Urothelium cell line (cell line): ENCODE data around the gene CES2.
"Not testable (repeated sequence)": the region's sequence is repeated elsewhere in the genome, so short reads cannot be mapped to it uniquely, and the experiment has no call there.

Experiments used
- DNase-seq: peaks from one replicate; pipeline ENCODE4 v3.0.0; 2011; ENCODE audit warnings: low spot score, mixed read lengths
- FAIRE-seq: peaks from 2 replicates; lab custom pipeline; 2011; peaks lifted over from hg19 to GRCh38; lab: Jason Lieb, UNC

Gene CES2

DNA sequence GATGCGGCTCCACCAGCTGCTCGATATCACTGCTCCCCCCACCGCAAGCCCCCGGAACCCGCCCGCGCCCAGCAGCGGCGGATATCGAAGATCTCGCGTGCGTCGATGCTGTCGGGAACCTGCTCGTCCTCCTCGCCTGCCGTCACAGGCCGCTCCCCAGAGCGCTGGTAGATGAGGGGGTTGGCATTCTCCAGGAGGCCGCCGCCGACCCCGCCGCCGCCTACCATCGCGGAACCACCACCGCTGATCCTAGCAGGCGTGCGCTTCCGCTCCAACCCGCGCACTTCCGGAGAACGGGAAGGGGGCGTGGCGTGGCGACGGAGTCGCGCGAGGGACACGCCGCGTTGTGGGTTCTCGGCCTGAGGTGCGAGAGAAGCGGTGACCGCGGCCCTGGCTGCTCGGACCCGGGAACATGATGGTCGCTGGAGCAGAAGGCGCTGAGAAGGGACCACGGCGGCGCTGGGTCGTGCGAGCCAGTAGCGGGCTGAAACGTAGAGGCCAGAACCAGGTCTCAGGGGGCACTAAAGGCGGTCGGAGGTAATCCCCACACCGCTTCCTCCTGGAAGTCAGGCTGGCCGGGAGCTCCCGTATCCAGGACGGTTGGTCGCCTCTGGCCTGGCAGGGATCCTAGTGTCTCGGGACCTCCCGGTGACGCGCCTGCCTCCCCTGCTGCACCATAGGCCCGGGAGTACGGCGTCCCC, 1.0 kb upstream of the CES2 start, which contains the start of gene CIAO2B:
CIAO2B (minus strand) TSS at position 265 of the 701 bp plus-strand sequence; CDS start at position 227, 38 bp downstream.
- peak; percentile 93 for DNase-seq
- FAIRE-seq, result peak; percentile 78

DNA sequence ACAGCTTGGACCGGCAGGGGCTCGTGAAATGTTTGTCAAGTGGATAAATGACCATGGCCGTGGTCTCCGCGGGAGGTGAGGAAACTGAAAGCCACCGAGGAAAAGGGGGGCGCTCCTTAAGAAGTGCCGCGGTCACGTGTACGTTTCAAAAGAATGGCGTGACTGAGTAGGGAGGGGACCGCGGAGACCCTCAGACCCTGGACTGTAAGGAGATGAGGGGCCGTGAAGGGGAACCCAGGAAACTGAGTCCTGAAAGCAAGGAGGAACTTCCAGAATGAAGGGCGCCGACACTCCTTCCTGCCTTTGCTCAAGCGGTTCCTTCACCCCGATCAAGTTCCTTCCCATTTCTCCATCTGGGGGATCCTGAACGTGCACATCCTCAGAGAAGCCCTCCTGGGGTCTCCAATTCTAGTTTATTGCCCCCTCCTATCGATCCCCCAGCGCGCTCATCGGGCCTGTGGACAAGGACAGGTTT, 440 bp upstream of the CES2 start:
- DNase-seq, result not testable (repeated sequence)
- FAIRE-seq, result peak; percentile 66

DNA sequence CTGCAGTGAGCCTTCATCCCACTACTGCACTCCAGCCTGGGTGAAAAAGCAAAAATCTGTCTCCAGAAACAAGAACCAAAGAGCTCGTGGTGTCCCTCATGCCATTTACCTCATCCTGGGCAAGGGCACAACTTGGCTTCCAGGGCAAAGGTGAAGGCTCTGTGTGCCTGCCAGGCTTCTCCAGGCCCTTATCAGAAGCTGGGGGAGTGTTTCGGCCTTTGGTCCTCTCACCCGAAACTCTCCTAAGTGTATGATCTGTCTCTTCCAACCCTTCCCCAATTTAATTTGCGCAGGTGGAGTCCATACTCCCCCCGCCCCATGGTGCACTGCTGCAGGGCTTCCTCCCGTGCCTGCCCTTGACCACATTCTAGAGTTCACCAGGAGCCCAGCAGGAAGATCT, 1.1 kb downstream of the CES2 start:
- FAIRE-seq, result no peak

DNA sequence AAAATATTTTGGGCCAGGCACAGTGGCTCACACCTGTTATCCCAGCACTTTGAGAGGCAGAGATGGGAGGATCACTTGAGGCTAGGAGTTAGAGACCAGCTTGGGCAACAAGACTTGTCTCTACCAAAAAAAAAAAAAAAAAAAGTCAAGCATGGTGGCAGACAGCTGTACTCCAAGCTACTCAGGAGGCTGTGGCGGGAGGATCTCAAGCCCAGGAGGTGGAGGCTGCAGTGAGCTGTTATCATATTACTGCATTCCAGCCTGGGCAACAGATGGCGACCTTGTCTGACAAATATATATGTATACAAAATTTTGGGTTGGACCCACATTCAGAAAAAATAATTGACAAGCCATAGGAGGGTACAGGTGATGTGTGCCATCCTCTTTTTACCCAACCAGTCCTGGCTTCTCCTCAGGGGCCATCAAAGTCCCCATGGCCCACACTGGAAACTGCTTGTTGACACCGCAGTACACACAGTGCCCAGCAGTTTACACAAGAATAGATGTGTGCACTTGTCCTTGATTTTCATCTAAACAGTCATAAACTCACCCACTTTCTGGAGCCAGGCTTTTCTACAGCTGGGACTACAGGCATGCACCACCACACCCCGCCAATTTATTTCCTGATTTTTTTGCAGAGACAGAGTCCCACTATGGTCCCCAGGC, 1.7 kb downstream of the CES2 start:
- FAIRE-seq (no peak), DNase-seq (no peak)

More for the DNA sequence above, 1.1 kb downstream of the CES2 start:
- no peak for DNase-seq

DNA sequence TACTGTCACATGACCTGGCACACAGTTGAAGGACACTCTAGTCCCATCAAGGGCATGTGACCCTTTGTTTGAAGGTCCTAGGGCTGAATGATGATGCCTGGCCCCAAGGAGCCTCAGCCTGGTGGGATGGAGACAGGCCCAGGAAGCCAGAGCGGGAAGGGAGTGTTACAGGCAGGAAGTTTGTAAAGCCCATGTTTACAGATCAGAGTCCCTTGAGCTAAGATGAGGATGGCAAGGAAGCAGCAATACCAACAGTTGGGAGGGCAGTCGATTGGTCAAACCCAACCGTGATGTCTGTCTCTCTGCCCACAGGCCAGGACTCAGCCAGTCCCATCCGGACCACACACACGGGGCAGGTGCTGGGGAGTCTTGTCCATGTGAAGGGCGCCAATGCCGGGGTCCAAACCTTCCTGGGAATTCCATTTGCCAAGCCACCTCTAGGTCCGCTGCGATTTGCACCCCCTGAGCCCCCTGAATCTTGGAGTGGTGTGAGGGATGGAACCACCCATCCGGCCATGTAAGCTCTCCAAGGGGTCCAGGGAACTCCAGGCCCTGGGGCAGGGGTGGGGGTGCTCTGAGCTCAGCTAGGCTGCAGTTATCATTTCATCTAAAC, 2.5 kb downstream of the CES2 start:
- DNase-seq (no peak), FAIRE-seq (no peak)

DNA sequence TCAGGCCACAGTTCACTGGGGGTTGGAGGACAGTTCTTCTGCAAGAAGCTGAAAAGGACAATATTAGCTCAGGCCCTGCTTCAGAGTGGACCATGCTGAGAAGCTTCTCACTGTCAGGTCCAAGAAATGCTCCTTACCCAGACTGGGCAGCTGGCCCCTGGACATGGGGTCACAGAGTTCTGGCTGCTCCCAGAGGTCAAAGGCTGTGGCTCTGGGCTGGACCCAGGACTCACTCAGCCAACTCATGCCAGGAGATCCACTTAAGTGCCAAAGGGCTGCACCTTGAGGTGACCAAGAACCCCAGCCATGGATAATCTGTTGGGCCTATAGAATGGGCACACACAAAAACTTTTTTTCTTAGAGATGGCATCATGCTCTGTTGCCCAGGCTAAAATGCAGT, 4.0 kb downstream of the CES2 start:
- FAIRE-seq (no peak), DNase-seq (no peak)

DNA sequence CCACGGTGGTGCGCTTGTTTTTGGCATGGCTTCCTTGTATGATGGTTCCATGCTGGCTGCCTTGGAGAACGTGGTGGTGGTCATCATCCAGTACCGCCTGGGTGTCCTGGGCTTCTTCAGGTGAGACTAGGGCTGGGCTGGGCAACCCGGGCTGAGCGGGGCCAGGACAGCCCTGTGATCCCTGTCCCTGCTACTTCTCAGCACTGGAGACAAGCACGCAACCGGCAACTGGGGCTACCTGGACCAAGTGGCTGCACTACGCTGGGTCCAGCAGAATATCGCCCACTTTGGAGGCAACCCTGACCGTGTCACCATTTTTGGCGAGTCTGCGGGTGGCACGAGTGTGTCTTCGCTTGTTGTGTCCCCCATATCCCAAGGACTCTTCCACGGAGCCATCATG, 4.9 kb downstream of the CES2 start:
- no peak for FAIRE-seq
- DNase-seq, result no peak

DNA sequence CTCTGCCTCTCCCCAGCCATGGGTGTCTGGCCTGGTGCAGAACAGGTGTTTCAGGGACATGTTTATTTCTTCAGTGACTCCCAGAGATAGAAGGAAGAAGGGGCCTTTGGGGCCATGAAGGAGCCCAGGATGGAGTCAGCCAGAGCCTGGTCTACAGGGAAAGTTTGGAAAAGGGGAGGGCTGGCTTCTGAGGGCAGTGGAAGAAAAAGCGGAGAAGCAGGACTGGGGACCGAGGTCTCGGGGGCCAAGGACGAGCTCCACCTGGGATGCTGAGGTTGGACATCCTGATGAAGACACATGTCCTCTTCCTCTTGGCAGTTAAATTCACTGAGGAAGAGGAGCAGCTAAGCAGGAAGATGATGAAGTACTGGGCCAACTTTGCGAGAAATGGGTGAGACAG, 7.7 kb downstream of the CES2 start:
- no peak for FAIRE-seq
- no peak for DNase-seq

DNA sequence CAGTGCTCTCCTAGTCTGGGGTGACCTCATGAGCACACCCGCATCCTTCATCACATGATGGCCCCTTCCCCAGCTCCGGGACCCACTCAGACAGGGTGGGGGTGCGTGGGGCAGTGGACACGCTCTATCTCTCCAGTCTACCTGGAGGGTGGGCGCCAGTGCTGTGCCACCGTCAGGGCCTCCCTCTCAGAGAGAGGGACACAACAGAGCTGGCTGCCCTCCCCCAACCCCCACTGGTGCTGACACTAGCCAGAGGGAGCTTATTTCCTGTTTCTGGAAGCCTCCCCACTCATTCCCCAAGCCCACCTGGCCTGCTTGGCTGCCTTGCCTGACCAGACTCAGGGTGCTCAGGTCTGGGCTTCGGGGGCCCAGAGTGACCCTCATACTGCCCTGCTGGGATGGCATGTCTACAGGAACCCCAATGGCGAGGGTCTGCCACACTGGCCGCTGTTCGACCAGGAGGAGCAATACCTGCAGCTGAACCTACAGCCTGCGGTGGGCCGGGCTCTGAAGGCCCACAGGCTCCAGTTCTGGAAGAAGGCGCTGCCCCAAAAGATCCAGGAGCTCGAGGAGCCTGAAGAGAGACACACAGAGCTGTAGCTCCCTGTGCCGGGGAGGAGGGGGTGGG, 8.2 kb downstream of the CES2 start:
- DNase-seq, result no peak
- FAIRE-seq, result no peak

DNA sequence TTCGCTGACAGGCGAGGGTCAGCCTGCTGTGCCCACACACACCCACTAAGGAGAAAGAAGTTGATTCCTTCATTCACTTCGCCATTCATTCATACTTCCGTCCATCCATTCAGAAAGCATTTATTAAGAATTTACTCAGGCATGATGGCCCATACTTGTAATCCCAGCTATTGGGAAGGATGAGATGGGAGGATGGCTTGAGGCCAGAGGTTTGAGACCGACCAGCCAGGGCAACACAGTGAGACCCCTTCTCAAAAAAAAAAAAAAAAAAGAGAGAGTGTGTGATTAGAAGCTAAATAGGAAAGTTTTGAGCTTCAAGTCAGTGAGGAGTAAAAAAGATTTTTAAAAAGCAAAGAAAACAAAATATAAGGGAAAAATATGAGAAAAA, 8.7 kb downstream of the CES2 start:
- DNase-seq, result no peak
- FAIRE-seq, result no peak

DNA sequence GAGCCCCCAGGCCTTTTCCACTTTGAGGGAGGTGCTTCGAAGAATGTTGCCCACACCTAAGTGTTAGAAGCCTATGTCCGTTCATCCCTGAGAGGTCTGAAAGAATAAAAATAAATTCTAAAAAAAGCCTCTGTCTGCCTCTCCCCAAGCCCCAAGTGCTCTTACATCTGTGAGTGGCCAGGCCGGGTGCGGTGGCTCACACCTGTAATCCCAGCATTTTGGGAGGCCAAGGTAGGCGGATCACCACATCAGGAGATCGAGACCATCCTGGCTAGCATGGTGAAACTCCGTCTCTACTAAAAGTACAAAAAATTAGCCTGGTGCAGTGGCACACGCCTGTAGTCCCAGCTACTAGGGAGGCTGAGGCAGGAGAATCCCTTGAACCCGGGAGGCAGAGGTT, 9.7 kb downstream of the CES2 start:
- DNase-seq, FAIRE-seq: not testable (repeated sequence)

DNA sequence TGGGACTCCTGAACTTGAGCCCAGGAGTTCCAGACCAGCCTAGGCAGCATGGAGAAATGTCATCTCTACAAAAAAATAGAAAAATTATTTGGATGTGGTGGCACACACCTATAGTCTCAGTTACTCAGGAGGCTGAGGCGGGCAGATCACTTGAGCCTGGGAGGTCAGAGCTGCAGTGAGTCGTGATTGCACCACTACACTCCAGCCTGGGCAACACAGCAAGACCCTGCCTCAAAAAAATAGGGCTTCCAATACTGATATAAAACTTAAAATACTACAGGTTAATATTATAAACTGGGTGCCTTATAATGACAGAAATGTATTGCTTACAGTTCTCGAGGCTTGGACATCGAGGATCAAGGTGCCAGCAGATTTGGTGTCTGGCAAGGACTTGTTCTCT, 10.6 kb downstream of the CES2 start:
- DNase-seq, result no peak
- FAIRE-seq, result no peak

DNA sequence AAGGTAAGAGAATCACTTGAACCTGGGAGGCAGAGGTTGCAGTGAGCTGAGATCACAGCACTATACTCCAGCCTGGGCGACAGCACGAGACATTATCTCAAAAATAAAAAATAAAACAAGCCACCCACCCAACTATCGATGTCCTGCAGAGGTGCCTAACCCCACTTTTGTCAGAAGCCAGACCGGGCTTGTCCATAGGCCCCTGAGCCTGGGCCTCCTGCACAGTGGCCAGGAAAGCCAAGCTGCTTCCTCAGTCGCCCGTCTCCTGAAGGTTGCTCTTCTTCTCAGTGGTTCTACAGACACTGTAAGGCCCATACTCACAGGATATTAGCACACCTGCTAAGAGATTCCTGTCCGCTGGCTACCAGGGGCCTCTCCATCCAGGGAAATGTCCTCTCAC, 11.2 kb downstream of the CES2 start:
- FAIRE-seq, result no peak

DNA sequence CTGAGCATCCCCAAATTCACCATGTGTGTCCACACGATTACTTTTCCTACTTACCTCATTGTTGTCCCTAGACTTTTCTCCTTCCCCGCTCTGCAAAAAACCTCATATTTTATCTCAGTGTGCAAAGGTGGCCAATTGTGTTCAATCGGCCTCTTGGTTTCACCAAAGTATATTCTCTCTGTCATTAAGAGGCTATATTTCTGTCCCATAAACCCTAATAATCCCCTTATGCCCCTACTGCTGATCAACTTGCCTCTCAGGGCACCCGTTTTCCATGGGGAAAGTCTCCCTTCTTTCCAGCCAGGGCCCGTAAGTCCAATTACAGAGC, 11.6 kb downstream of the CES2 start:
- no peak for FAIRE-seq
- DNase-seq, result no peak

More for the DNA sequence above, 11.2 kb downstream of the CES2 start:
- no peak for DNase-seq

DNA sequence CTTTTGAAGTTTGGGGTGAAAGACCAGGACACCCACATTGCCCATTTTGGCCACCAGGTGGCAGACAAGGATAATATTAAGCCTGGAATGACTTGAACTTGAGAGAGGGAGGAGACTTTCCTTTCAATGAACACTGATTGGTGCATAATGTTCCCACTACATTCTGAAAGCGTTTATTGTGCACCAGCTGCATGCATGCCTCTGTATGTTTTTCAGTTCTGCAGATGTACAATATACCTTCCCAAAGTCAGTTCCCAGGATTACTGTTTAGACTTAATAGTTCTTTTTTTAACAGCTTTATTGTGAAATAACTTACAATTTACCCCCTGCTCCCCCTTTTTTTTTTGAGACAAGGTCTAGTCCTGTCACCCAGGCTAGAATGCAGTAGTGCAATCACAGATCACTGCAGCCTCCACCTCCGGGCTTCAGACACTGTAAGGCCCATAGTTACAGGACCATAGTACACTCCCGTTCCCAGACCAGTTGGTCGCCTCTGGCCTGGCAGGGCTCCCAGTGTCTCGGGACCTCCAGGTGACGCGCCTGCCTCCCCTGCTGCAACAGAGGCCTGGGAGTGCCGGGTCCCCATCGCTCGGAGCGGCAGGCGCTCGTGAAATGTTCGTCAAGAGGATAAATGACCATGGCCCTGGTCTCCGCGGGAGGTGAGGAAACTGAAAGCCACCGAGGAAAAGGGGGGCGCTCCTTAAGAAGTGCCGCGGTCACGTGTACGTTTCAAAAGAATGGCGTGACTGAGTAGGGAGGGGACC, 12.2 kb downstream of the CES2 start:
- FAIRE-seq, result no peak

DNA sequence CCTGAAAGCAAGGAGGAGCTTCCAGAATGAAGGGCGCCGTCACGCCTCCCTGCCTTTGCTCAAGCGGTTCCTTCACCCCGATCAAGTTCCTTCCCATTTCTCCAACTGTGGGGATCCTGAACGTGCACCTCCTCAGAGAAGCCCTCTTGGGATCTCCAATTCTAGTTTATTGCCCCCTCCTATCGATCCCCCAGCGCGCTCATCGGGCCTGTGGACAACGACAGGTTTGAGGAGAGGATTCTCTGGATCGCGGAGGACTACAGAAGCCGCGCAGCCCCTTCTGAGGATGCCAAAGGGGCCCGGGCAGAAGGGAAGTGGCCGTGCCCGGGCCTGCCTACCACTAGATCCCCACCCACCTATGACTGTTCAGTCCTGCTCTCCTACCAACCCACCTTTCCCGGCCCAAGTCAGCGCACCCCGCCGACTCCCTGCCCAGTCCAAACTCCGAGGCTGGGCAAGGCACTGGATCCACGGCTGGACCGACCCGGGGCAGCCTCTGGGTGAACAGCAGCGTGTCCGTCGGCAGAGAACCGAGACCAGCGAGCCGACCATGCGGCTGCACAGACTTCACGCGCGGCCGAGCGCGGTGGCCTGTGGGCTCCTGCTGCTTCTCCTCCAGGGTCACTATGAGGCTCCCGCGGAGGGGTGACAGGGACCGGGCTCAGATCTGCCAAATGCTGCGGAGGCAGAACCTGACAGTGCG, 13.0 kb downstream of the CES2 start:
- no peak for FAIRE-seq

More for the DNA sequence above, 12.2 kb downstream of the CES2 start:
- DNase-seq, result peak; percentile 86

DNA sequence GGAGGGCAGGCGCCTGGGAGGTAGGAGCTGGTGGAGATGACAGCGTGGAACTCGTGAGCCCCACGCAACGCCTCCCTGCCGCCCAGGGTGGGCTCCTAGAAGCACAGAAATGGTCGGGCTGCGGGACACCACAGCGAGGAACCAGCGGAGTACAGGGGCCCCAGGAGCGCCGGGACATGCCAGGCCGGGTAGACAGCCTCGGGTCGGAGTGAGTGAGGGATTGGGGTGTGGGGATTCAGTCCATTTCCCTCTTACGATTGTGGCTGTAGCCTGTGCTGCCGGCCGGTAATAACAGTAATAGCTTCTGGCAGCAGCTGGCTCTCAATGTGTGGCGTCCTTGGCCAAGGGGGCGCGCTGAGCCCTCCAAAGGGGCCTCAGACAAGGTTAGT, 13.5 kb downstream of the CES2 start:
- DNase-seq, result no peak
- no peak for FAIRE-seq

More for the DNA sequence above, 13.0 kb downstream of the CES2 start:
- DNase-seq, result no peak

DNA sequence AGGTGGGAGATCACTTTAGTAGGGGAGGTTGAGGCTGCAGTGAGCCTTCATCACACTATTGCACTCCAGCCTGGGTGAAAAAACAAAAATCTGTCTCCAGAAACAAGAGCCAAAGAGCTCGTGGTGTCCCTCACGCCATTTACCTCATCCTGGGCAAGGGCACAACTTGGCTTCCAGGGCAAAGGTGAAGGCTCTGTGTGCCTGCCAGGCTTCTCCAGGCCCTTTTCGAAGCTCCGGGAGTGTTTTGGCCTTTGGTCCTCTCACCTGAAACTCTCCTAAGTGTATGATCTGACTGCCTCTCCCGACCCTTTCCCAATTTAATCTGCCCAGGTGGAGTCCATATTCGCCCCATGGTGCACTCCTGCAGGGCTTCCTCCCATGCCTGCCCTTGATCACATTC, 14.2 kb downstream of the CES2 start:
- DNase-seq (no peak), FAIRE-seq (no peak)

DNA sequence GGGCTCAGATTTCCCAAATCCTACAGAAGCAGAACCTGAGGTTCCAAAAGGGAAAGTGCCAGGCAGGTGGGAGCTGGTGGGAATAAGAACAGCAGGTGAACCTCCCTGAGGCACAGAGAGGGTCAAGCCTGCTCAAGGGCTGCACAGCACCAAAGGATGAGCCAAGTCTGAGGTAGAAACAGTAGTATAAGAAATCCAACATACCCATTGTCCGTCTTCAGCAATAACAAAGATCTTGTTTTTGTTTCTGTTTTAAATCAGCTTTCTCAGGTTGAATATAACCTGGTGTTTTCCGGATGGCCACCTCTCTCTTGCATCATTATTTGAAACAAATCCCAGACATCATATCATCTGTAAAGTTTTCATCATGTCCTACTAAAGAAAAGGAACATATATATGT, 15.1 kb downstream of the CES2 start:
- DNase-seq, result no peak
- no peak for FAIRE-seq
